GM13977 (cell line): ENCODE data around the gene FSTL1.

Experiments used
- DNase-seq: peaks from one replicate; pipeline ENCODE4 v3.0.0; 2012; ENCODE audit warnings: low spot score
- CTCF ChIP-seq: IDR thresholded peaks from 2 replicates; pipeline ENCODE4 v1.5.1; 2012; ENCODE audit warnings: mild to moderate bottlenecking, control low read depth; ENCODE audit not compliant: insufficient read depth; ENCODE audit errors: extremely low read depth, missing control alignments
- in situ Hi-C: fragments of 300-500 bp; cut with MboI; formaldehyde crosslinking; loops from one replicate; pipeline ENCODE4 v1.12.0; 2022; ENCODE audit warnings: low sequenced_read_pairs, low pct_unique_long_range_greater_than_20kb, mixed read lengths, inconsistent platforms; ENCODE audit not compliant: unreplicated experiment

The FSTL1 gene

GRCh38 chr3:120437559-120437958 lies 13.2 kb downstream of the FSTL1 start:
- no peak for DNase-seq
- in situ Hi-C loops = no loop called here
- no peak for TF ChIP-seq CTCF

GRCh38 chr3:120436523-120437050 lies 14.2 kb downstream of the FSTL1 start:
- DNase-seq = no peak
- no peak for TF ChIP-seq CTCF
- in situ Hi-C loops = no loop called here

GRCh38 chr3:120435621-120436020 lies 15.2 kb downstream of the FSTL1 start:
- in situ Hi-C loops = no loop called here
- TF ChIP-seq CTCF = no peak
- no peak for DNase-seq

GRCh38 chr3:120433662-120434331 lies 17.0 kb downstream of the FSTL1 start:
- no peak for TF ChIP-seq CTCF
- no peak for DNase-seq

GRCh38 chr3:120432150-120432860 lies 18.5 kb downstream of the FSTL1 start:
- no peak for TF ChIP-seq CTCF
- in situ Hi-C loops = no loop called here
- DNase-seq = no peak

More at GRCh38 chr3:120433662-120434331, 17.0 kb downstream of the FSTL1 start:
- in situ Hi-C loops = no loop called here

GRCh38 chr3:120429921-120430361 lies 20.9 kb downstream of the FSTL1 start:
- no peak for TF ChIP-seq CTCF
- in situ Hi-C loops = no loop called here
- no peak for DNase-seq
